Panc1 (cell line): ENCODE data around the gene NTRK2. TPM values are rescaled to one million over a fixed set of nuclear protein-coding genes. Genes with fewer than 3 reads are reported as not detected.

Experiments used
- ATAC-seq: fragments of 200-7000 bp; cut with Tn5 transposase; 2 replicates; pipeline ENCODE4 v1.9.1; 2020; ENCODE audit warnings: mild to moderate bottlenecking, moderate library complexity
- BruUV-seq: library from RNA; stranded (reverse); fragments of 400-500 nt; replicated peaks from 2 replicates; lab custom pipeline; 2021; lab: Mats Ljungman, UMichigan
- CTCF ChIA-PET: fragments of 300-600 bp; sonication (Branson Sonifier 250); formaldehyde crosslinking; loops from one replicate; lab custom pipeline; 2022; ENCODE audit warnings: antibody characterized with exemption; lab: Charles Lee
- POLR2A ChIA-PET: fragments of 300-600 bp; sonication (Branson Sonifier 250); formaldehyde crosslinking; loops from one replicate; lab custom pipeline; 2022; ENCODE audit warnings: antibody characterized with exemption; lab: Charles Lee
- DNase-seq: peaks from one replicate; pipeline ENCODE4 v3.0.0-alpha.2; 2010; ENCODE audit warnings: low read depth, low spot score
- H3K27ac ChIP-seq: 2 replicates; pipeline ENCODE4 v1.5.1; 2011; ENCODE audit warnings: mild to moderate bottlenecking, low read length, inconsistent platforms
- H3K27me3 ChIP-seq: fragments of 200-500 bp; sonication (Bioruptor generic); 2 replicates; pipeline ENCODE4 v1.6.0; 2014; ENCODE audit warnings: low read length, inconsistent platforms; ENCODE audit not compliant: control insufficient read depth, insufficient read depth
- H3K36me3 ChIP-seq: fragments of 200-500 bp; sonication (Bioruptor generic); 2 replicates; pipeline ENCODE4 v1.5.1; 2014; ENCODE audit warnings: inconsistent platforms, mild to moderate bottlenecking, low read length, moderate library complexity; ENCODE audit not compliant: control insufficient read depth, insufficient read depth
- H3K4me1 ChIP-seq: 2 replicates; pipeline ENCODE4 v1.5.1; 2011; ENCODE audit warnings: inconsistent platforms, mild to moderate bottlenecking, low read length, moderate library complexity; ENCODE audit not compliant: control insufficient read depth, insufficient read depth
- H3K4me3 ChIP-seq, 2 experiments: 2 replicates each; pipeline ENCODE4 v1.5.1; 2011 to 2012; ENCODE audit warnings: low read depth in 2 of 2, low read length in 2 of 2, mild to moderate bottlenecking in 2 of 2, inconsistent platforms in 1 of 2, moderate library complexity in 1 of 2
- H3K9me3 ChIP-seq: fragments of 200-500 bp; sonication (Bioruptor generic); 2 replicates; pipeline ENCODE4 v1.5.1; 2014; ENCODE audit warnings: low read depth, mild to moderate bottlenecking, inconsistent platforms, low read length, moderate library complexity; ENCODE audit not compliant: control insufficient read depth, insufficient read depth
- CTCF ChIP-seq: fragments of 450-650 bp; IDR thresholded peaks from 2 replicates; pipeline ENCODE4 v1.5.1; 2017; ENCODE audit warnings: mild to moderate bottlenecking
- POLR2AphosphoS5 ChIP-seq: IDR thresholded peaks from 2 replicates; pipeline ENCODE4 v1.6.1; 2012; ENCODE audit warnings: mild to moderate bottlenecking, low read depth, low read length, moderate library complexity
- REST ChIP-seq, 2 experiments: IDR thresholded peaks; 2 replicates each; pipeline ENCODE4 v1.6.1; 2011 to 2012; ENCODE audit warnings: low read depth in 2 of 2, control low read depth in 1 of 2, low read length in 1 of 2, mild to moderate bottlenecking in 1 of 2, moderate library complexity in 1 of 2; ENCODE audit not compliant: insufficient read depth in 1 of 2
- SIN3A ChIP-seq: IDR thresholded peaks from 2 replicates; pipeline ENCODE4 v1.6.1; 2012; ENCODE audit warnings: low read depth, mild to moderate bottlenecking, low read length, moderate library complexity, borderline replicate concordance; ENCODE audit not compliant: insufficient read depth
- TCF7L2 ChIP-seq: IDR thresholded peaks from 2 replicates; pipeline ENCODE4 v1.6.1; 2011; ENCODE audit warnings: mild to moderate bottlenecking, low read depth, low read length, inconsistent platforms
- in situ Hi-C: cut with HindIII; loops from 2 replicates; pipeline ENCODE4 v1.10.0; 2016; ENCODE audit warnings: low sequenced_read_pairs, low pct_unique_long_range_greater_than_20kb
- intact Hi-C: fragments of 100-400 bp; cut with micrococcal nuclease; formaldehyde crosslinking; loops from one replicate; pipeline ENCODE4 v1.10.0; 2022; ENCODE audit not compliant: unreplicated experiment
- total RNA-seq: library from RNA; stranded (reverse); gene quantifications from one replicate; pipeline ENCODE4 v1.2.1, GENCODE V29; 2021; ENCODE audit not compliant: unreplicated experiment

The NTRK2 gene
- total RNA-seq, 1 experiment from 2014 or later, result 0.23 TPM

GRCh38 chr9:84959339-84959738, 289.8 kb downstream of the NTRK2 start:
- no peaks in the 10 kb centered on the region for H3K27me3 ChIP-seq
- intact Hi-C loops, result no loop called here
- TF ChIP-seq POLR2AphosphoS5, result no peak
- TF ChIP-seq CTCF, result no peak
- no peak for TF ChIP-seq REST (IDR thresholded peaks at IDR 0.05; ENCODE audit: insufficient read depth in 1 of 2, low read depth in 2 of 2, low read length in 1 of 2)
- no peak for TF ChIP-seq SIN3A
- no peak for TF ChIP-seq TCF7L2
- no peak overlapping the region for H3K4me3 ChIP-seq
- no peaks in the 10 kb centered on the region for H3K36me3 ChIP-seq
- BruUV-seq, result no TSS peak
- ChIA-PET POLR2A (no interaction called here), CTCF (no interaction called here)
- in situ Hi-C loops, result no loop called here
- H3K4me1 ChIP-seq, result no peaks in the 10 kb centered on the region
- DNase-seq (no peak), ATAC-seq (no peak)
- no peak overlapping the region for H3K27ac ChIP-seq
- H3K9me3 ChIP-seq, result no peaks in the 10 kb centered on the region

- no peaks in the 10 kb centered on the region for H3K36me3 ChIP-seq
- TF ChIP-seq CTCF (no peak), REST (IDR thresholded peaks at IDR 0.05; ENCODE audit: insufficient read depth in 1 of 2, low read depth in 2 of 2, low read length in 1 of 2) (no peak), TCF7L2 (no peak), POLR2AphosphoS5 (no peak), SIN3A (no peak)
- no peak overlapping the region for H3K27ac ChIP-seq
- intact Hi-C loops (no loop called here), in situ Hi-C loops (no loop called here)
- ChIA-PET CTCF (no interaction called here), POLR2A (no interaction called here)
- H3K27me3 ChIP-seq, result no peaks in the 10 kb centered on the region
- no peaks in the 10 kb centered on the region for H3K4me1 ChIP-seq
- DNase-seq, result no peak
- no peak for ATAC-seq
- no peaks in the 10 kb centered on the region for H3K9me3 ChIP-seq
- BruUV-seq, result no TSS peak
- H3K4me3 ChIP-seq, result no peak overlapping the region
Measured at GRCh38 chr9:84966876-84967830, 297.6 kb downstream of the NTRK2 start.
